ENCODE results near the gene SCUBE3. TPM values are rescaled to one million over a fixed set of nuclear protein-coding genes. Genes with fewer than 3 reads are reported as not detected.

SCUBE3 gene
- total and polyA plus RNA-seq, 2 of the 13 experiments (the other 11 are each of a cell fraction or from before 2014, with no cell fraction given): not detected

DNA sequence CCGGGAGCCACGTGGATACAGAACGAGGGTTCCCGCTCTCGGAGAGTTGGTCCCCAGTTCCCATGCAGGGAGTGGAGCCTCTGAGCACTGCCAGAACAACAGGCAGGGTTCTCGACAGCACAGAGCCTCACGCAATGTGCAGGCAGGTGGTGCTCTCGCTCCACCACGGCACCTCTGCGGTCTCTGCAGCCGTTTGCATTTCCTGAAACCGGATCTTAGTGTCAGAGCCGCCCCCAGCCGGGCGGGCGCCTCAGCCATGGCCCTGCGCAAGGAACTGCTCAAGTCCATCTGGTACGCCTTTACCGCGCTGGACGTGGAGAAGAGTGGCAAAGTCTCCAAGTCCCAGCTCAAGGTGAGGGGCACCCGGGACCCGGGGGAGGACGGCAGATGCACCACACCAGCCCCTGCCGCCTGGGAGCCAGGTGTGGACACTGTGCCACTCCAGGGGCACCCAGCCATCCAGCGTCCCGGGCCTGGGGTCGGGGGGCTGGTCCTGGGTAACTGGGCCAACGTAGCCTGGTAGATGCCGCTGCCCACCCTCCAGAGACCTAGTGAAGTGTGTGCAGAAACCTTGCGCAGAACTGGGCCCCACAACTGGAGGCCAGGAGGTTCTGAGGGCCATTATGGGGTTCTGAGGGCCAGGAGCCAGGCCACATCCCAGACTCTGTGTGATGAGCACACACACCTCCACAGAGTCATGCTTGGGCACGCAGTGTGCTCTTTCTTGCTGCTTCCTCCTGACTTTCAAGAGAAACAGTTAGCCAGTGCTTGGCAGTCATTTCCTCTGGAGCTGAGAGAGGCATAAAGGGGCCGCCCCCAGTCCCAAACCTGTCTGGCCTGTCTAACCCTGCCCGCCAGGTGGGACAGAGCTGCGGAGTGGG, 84.1 kb downstream of the SCUBE3 start, which contains the start of gene DEF6 (continued):
- TF ChIP-seq, protein P1, sequence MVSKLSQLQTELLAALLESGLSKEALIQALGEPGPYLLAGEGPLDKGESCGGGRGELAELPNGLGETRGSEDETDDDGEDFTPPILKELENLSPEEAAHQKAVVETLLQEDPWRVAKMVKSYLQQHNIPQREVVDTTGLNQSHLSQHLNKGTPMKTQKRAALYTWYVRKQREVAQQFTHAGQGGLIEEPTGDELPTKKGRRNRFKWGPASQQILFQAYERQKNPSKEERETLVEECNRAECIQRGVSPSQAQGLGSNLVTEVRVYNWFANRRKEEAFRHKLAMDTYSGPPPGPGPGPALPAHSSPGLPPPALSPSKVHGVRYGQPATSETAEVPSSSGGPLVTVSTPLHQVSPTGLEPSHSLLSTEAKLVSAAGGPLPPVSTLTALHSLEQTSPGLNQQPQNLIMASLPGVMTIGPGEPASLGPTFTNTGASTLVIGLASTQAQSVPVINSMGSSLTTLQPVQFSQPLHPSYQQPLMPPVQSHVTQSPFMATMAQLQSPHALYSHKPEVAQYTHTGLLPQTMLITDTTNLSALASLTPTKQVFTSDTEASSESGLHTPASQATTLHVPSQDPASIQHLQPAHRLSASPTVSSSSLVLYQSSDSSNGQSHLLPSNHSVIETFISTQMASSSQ (IDR thresholded peaks at IDR 0.05; ENCODE audit: low read depth): peak; percentile 29; the same call in 1 of the 2 replicates
- TF ChIP-seq, protein P1 (CRISPR knock-in tag; IDR thresholded peaks at IDR 0.05; ENCODE audit: borderline replicate concordance): peak; percentile 58; the same call in 1 of the 2 replicates
- TF ChIP-seq, protein P2, sequence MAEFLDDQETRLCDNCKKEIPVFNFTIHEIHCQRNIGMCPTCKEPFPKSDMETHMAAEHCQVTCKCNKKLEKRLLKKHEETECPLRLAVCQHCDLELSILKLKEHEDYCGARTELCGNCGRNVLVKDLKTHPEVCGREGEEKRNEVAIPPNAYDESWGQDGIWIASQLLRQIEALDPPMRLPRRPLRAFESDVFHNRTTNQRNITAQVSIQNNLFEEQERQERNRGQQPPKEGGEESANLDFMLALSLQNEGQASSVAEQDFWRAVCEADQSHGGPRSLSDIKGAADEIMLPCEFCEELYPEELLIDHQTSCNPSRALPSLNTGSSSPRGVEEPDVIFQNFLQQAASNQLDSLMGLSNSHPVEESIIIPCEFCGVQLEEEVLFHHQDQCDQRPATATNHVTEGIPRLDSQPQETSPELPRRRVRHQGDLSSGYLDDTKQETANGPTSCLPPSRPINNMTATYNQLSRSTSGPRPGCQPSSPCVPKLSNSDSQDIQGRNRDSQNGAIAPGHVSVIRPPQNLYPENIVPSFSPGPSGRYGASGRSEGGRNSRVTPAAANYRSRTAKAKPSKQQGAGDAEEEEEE (CRISPR knock-in tag; IDR thresholded peaks at IDR 0.05; ENCODE audit: borderline replicate concordance): no peak; the same call in 1 of the 2 replicates
- no peak for TF ChIP-seq ZNF207 (IDR thresholded peaks at IDR 0.05; ENCODE audit: borderline replicate concordance)
- TF ChIP-seq ASH2L (IDR thresholded peaks at IDR 0.05; ENCODE audit: insufficient read length, low read depth, low read length): peak; percentile 63
- peak; percentile 93 for TF ChIP-seq ZNF350 (CRISPR knock-in tag; IDR thresholded peaks at IDR 0.05; ENCODE audit: borderline replicate concordance, low read depth)
- peak; percentile 85; the same call in 1 of the 2 replicates for TF ChIP-seq YEATS2 (CRISPR knock-in tag; IDR thresholded peaks at IDR 0.05; ENCODE audit: borderline replicate concordance)
- peak; percentile 90; the same call in 1 of the 2 replicates for TF ChIP-seq ZNF772 (CRISPR knock-in tag; IDR thresholded peaks at IDR 0.05)
- TF ChIP-seq, protein P3, sequence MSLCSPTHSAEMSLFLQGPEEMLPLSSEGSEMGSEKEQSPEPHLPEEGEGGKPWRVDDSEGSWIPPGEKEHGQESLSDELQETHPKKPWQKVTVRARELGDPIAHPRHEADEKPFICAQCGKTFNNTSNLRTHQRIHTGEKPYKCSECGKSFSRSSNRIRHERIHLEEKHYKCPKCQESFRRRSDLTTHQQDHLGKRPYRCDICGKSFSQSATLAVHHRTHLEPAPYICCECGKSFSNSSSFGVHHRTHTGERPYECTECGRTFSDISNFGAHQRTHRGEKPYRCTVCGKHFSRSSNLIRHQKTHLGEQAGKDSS (CRISPR knock-in tag; IDR thresholded peaks at IDR 0.05; ENCODE audit: borderline replicate concordance, low read depth): peak; percentile 98
- TF ChIP-seq, protein P4, sequence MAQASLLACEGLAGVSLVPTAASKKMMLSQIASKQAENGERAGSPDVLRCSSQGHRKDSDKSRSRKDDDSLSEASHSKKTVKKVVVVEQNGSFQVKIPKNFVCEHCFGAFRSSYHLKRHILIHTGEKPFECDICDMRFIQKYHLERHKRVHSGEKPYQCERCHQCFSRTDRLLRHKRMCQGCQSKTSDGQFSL (CRISPR knock-in tag; IDR thresholded peaks at IDR 0.05): 0 out of 2 replicates have a peak, but pooled peaks have one; percentile 43
- no peak for TF ChIP-seq SOX6 (IDR thresholded peaks at IDR 0.05)
- peak; percentile 76 for TF ChIP-seq SOX6 (CRISPR knock-in tag; IDR thresholded peaks at IDR 0.05)
- TF ChIP-seq, protein P5, sequence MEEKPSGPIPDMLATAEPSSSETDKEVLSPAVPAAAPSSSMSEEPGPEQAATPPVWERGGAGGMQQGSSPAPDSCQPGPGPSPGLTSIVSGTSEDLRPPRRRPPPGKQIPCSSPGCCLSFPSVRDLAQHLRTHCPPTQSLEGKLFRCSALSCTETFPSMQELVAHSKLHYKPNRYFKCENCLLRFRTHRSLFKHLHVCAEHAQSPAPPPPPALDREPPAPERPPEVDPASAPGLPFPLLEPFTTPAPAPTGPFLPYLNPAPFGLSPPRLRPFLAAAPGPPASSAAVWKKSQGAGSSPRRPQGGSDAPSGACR (CRISPR knock-in tag; IDR thresholded peaks at IDR 0.05): no peak
- TF ChIP-seq KLF16 (CRISPR knock-in tag; IDR thresholded peaks at IDR 0.05): peak in 1 of 2 experiments; percentile 66; a peak in 1 of 4 replicates
- TF ChIP-seq, protein P6, sequence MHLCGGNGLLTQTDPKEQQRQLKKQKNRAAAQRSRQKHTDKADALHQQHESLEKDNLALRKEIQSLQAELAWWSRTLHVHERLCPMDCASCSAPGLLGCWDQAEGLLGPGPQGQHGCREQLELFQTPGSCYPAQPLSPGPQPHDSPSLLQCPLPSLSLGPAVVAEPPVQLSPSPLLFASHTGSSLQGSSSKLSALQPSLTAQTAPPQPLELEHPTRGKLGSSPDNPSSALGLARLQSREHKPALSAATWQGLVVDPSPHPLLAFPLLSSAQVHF (CRISPR knock-in tag; IDR thresholded peaks at IDR 0.05): no peak
- TF ChIP-seq GATAD2A (CRISPR knock-in tag; IDR thresholded peaks at IDR 0.05): peak; percentile 73
- no peak for TF ChIP-seq ZFP36L2 (CRISPR knock-in tag; IDR thresholded peaks at IDR 0.05)
- no peak; the same call in 1 of the 2 replicates for TF ChIP-seq NFE2L1 (CRISPR knock-in tag; IDR thresholded peaks at IDR 0.05; ENCODE audit: borderline replicate concordance)
